Activated CD8-positive, alpha-beta memory T cell treated with anti-CD3 and anti-CD28 coated beads, Interleukin-2, amount 50 U/mL, for 4 hours (primary cell): Measurements from ENCODE around the gene HTR3B.
"Not testable (repeated sequence)": the region's sequence is repeated elsewhere in the genome, so short reads cannot be mapped to it uniquely, and the experiment has no call there.

ENCODE experiments used
- DNase-seq: peaks from one replicate; pipeline ENCODE4 v3.0.0-alpha.2; 2020

The HTR3B gene, protein sequence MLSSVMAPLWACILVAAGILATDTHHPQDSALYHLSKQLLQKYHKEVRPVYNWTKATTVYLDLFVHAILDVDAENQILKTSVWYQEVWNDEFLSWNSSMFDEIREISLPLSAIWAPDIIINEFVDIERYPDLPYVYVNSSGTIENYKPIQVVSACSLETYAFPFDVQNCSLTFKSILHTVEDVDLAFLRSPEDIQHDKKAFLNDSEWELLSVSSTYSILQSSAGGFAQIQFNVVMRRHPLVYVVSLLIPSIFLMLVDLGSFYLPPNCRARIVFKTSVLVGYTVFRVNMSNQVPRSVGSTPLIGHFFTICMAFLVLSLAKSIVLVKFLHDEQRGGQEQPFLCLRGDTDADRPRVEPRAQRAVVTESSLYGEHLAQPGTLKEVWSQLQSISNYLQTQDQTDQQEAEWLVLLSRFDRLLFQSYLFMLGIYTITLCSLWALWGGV

DNA sequence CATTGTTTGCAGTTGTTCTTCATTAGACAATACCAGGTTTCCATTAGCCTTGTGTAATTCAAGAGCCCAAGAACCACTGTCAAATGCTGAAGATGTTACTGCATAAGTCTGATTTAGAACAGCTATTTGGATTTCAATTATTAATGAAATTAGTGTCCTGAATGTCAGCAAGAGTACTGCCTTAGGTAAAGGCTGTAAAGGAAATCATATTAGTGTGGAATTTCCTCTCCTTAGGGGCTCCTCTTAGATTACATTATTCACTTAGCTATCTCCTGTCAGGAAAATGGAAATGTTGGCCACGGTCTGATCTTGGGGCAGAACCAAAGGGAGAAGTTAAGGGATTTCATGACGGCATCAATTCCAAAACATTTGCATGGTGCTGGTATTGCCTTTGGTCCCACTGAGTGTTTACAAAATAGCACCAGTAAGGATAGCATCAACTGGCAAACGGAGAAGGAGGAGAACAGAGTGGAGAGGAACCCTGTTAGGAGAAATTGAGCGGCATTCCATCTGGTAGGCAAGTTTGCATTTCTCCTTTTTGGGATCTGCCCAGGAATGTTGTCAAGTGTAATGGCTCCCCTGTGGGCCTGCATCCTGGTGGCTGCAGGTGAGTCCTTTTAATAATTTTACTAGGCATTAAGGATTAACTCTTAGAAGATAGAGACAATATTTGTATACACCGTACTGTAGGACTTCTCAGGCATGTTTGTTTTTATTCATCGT, at the start of gene HTR3B:
Gene HTR3B, plus strand, starts transcription at position 418 of the 723 bp plus-strand sequence. Its CDS starts 138 bp downstream, at position 556.
- DNase-seq: no peak

DNA sequence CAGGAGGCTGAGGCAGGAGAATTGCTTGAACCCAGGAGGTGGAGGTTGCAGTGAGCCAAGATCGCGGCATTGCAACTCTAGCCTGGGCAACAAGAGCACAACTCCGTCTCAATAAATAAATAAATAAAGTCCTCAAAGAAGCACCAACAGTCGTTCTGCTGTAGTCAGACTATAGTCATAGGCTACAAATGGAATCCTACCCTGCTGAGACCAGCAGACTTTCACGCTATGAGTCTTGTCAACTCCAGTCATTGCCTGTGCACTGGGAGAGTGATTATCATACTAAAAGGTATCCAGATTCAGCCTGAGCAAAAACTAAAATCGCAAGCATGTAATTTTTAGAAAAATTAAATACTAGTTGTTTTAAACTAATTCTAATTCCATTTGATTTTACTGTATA, 48.8 kb upstream of the HTR3B start:
- no peak for DNase-seq

DNA sequence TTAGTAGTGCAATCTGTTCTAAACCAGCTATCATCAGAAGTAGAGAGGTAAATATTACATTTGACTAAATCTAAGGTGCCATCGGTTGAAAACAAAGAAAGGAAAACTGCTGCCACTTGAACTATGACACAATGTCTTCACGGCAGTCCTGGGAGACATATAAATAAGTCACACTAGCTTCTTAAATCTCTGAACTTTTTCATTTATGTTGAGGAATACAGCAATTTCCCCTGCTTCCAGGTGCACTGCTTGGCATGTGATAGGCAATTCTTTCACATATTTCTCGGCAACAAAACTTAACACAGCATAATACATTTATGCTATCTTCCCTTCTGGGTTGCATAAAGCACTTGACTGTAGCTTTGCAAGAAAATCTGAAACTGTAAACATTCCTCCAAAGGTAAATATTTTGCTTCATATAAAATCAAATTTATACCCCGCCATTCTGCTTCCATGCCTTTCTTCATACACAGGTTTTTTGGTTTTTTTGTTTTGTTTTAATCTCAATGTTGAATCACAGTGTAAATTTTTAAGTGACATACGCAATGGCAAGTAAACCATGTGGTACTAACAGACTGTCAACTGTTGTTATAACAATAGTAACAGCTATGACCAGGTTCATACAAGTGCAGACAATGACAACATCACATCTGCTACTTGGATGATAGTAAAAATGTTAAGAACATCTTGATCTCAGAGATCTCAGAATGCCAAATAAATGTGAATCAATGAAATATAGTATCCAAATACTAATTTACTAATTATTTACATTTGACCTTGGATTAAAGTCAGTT, 47.4 kb upstream of the HTR3B start:
- no peak for DNase-seq

DNA sequence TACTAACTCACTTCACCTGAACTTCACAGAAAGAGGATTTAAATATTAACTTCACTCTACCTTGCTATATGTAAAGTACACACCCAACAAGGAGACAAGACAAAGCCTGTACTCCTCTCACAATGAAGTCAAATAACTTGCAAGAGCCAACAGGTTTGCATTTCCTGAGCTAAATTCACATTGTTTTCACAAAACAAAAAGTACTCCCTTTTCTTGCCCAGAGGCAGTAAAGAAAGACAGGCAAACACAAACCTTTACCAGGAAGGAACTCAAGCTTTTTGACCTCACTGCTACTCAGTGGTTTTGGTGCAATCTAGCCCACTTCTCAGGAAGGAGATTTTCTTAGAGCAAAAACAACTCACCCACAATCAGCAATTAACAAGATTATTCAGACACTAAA, 44.9 kb upstream of the HTR3B start:
- no peak for DNase-seq

DNA sequence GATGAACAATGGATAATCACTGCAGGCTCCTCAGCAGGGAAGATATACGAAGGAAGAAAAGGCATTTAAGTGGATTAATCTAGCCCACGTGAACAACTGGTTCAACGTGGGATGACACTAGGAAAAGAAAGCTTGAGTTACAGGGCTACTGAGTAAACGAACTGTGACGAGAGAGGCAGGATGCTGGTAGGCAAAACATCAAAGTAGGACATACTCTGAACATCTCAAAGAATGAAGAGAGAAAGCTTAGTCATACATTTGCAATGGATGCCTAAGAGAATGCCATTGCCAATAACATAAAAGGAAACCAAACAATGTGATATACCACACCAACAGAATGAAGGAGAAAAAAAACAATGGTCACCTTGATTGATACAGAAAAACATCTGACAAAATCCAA, 42.2 kb upstream of the HTR3B start:
- DNase-seq: no peak

DNA sequence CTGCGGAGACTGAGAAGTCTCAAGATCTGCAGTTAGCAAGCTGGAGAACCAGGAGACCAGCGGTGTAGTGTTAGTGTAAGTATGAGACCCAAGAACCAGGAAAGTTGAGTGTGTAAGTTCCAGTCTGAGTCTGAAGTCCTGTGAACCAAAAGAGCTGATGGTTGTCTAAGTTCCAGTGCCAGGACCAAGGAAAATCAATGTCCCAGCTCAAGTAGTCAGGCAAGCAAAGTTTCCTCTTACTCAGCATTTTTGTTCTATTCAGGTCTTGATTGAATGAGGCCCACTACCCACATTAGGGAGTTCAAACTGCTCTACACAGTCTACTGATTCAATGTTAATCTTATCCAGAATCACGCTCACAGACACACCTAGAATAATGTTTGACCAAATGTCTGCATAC, 40.2 kb upstream of the HTR3B start:
- no peak for DNase-seq

DNA sequence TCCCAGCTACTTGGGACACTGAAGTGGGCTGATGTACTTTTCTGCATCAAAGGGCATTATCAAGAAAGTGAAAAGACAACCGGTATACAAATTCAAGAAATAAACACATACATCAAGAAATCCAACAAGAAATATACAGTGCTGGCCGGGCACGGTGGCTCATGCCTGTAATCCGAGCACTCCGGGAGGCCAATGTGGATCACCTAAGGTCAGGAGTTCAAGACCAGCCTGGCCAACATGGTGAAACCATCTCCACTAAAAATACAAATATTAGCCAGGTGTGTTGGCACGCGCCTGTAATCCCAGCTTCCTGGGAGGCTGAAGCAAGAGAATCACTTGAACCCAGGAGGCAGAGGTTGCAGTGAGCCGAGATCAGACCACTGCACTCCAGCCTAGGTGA, 38.7 kb upstream of the HTR3B start:
- no peak for DNase-seq

DNA sequence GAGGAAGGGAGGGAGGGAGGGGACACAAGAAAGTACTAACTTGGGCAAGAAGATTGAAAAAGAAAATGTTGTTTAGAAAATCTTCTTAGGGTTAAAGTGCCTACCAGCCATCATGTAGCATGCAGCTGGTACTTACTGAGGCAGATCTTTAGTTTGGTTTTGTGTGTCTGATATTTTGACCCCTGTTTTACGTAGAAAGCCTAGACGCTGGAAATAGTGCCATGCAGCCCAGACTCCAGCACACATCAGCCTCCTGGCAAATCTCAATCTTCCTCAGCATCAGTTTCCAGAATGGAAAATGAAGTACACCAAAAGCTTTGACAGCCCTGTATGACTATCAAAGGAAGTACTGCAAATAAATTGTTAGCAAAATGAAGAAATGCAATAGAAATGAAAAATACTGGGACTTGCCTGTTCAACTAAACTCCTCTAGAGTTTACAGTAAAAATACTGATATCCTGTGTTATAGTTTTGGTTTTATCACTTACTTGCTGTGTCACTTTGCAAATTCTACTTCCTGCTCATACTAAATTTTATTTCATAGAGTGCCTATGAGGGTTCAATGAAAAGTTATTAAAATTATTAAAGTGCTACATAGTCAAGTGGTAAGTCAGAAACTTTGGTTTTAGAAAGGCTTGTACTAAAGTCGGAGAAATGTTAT, 36.6 kb upstream of the HTR3B start:
- DNase-seq: no peak

DNA sequence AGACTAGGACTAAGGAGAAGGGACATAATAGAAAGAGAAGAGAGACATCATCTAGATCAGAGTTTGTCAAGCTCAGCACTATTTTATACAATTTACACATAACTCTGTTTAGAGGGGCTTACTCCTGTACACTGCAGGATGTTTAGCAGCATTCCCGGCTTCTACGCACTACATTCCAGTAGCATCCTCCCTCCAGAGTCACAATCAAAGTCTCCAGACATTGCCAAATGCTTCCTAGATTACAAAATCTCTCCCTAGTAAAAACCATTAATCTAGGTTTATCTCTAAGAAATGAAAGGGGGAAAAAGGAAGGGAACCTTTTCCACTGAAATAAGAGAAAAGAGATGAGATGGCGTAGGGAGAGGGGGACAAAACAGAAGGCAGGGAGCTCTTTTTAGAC, 33.3 kb upstream of the HTR3B start:
- DNase-seq: no peak

DNA sequence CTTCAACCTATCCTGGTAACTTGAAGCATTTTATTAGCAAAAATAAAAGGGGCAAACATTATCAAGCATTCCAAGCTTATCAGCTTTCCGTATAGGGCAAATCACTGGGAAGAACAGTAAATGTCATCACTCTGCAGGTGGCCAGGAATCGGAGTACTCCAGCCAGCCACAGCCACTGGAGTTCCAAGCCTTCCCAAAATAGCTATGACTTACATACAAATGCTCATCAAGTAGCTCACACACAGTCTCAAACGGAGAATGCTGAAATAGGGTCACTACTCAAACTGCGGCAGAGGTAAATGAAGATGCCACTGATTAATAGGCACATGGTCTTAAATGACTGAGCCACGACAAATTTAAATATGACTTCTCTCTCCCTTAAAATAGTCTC, 31.4 kb upstream of the HTR3B start:
- no peak for DNase-seq

DNA sequence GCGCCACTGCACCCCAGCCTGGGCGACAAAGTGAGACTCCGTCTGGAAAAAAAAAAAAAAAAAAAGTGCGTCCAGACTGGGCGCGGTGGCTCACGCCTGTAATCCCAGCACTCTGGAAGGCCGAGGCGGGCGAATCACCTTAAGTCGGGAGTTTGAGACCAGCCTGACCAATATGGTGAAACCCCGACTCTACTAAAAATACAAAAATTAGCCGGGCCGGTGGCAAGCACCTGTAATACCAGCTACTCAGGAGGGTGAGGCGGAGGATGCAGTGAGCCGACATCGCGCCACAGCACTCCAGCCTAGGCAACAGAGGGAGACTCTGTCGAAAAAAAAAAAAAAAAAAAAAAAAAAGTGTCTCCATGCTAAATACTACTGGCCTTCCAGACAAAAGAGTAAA, 30.5 kb upstream of the HTR3B start:
- DNase-seq: no peak

DNA sequence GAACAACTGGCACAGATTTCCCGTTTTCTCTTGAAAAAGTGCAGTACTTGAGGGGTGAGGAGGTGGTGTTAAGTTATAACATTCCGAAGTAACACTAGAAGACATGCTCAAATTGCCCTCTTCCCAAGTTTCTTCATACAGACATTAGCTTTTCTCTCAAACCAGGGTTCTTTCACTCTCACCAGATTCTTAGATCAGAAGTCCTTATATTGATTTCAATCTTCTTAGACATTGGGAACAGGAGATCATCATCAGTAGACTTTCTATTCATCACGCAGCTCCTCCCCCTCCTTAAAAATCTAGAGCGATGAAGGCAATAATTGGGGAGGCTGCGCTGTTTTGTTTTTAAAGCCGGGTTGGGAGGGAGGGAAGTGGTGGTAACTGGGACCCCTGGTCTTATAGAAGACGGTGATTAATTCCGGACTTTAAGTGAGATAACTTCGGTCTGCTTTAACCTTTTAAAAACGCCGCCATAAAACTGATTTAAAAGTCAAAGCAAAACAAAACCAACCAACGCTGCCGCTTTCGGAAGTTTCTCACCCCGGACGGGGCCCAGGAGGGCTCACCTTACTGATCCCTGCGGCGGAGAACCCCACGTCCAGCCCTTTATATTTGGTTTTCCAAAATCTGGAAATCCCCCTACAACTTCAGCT, 29.9 kb upstream of the HTR3B start:
- no peak for DNase-seq

DNA sequence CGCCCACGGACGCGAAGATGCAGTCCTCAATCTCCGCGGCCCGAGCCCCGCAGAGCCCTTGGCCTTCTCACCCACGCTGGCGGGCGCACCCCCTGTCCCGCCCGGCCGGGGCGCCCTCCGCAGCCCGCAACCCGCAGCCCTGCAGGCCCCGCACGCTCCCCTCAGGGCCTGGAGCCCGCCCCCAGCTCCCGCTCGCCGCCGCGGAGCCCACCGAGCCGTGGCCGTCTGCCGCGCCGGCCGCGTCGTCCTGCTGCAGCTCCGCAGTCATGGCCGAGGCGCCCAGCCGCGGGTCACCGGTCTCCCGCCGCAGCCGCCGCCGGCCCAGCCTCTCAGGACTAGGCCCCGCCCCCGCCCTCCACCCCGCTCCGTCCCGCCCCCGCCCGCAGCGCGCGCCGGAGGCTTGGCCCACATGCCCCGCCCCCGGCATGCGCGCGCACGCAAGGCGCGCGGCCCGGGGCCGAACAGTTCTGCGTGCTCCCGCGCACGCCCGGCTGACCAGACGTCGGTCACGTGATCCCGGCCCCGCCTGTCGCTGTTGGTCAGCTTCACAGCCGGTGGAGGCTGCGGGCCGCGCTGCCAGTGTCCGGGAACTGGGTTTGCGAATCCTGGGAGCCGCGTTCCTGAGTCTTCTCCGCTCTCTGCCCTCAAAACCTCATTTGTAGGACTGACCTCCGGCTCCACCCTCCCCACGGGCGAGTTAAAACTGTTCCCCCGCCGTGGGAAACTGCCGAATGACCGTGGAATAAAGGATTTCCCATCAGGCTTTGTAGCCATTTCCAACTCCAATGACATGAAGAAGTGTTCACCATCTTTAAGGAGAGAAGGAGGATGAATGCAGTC, 29.1 kb upstream of the HTR3B start, which contains the start of gene USP28:
Gene USP28, minus strand, starts transcription at position 339 of the 840 bp plus-strand sequence. Its CDS starts 71 bp downstream, at position 268.
- peak; percentile 76 for DNase-seq

DNA sequence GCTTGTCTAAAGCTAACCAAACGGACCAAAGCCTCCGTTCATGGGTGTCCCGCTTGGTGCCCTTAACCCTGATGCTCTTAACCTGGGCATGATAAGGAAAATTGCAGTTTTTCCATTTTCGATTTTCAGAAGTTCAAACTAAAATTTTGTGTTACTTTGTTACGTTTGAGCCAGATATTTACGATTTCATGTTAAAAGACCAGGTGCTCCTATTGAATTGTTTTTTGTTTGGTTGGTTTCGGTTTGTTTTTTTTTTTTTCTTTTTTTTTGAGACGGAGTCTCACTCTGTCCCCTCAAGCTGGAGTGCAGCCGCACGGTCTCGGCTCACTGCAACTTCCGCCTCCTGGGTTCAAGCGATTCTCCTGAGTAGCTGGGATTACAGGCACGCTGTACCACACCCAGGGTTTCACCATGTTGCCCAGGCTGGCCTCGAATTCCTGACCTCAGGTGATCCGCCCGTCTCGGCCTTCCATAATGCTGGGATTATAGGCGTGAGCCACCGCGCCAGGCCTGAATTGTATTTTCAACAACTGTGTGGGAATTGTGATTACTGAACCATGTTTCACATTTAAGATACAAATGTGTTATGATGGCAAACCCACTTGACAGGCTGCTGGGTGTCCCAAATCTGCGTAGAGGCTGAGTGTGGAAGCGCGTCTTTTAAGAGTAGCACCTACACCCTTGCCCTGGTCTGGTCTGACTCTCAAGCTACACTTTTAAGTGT, 28.4 kb upstream of the HTR3B start:
- no peak for DNase-seq

DNA sequence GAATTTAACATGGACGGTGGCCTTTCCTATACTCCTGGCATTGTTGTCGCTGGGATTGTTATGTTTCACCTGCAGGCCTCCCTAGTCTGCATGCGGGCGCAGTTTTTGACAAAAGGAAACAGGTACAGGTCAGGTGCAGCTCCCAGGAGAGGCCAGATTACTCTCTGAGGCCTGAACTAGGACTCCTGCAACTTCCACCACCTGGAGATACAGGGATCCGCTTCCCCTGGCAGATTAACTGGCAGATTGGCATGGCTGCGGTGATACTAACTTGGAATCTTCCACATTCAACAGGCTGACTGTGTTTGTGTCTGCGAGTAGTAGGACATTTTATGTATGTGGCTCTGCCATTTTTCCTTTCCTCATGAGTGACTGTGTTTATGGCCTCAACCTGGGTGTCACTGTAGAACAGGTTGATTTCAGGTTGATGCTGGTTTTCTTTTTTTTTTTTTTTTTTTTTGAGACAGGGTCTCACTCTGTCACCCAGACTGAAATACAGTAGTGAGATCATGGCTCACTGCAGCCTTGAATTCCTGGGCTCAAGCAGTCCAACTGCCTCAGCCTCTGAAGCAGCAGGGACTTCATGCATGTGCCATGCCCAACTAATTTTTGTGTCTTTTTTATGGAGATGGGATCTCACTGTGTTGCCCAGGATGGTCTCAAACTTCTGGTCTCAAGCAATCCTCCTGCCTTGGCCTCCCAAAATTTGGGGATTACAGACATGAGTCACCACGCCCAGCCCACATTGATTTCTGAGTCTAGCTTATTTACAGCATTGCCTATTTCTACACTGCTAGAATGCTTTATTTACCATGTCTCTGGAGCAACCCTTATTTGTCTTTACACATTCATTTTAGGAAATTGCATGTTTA, 27.6 kb upstream of the HTR3B start:
- no peak for DNase-seq

DNA sequence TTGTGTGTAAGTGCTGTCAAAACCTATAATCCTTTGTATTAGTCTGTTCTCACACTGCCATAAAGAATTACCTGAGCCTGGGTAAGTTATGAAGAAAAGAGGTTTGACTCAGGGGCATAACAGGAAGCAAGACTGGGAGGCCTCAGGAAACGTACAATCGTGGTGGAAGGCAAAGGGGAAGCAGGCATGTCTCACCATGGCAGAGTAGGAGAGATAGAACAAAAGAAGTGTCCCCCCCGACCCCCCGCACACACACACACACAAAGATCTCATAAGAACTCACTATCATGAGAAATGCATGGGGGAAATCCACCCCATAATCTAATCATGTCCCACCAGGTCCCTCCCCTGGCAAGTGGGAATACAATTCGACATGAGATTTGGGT, 26.9 kb upstream of the HTR3B start:
- DNase-seq: no peak

DNA sequence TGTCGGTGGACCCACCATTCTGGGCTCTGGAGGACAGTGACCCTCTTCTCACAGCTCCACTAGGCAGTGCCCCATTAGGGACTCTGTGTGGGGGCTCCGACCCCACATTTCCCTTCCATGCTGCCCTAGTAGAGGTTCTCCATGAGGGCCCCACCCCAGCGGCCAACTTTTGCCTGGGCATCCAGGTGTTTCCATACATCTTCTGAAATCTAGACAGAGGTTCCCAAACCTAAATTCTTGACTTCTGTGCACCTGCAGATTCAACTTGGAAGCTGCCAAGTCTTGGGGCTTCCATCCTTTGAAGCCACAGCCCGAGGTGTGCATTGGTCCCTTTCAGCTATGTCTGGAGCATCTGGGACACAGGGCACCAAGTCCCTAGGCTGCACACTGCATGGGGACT, 25.1 kb upstream of the HTR3B start:
- DNase-seq: not testable (repeated sequence)

DNA sequence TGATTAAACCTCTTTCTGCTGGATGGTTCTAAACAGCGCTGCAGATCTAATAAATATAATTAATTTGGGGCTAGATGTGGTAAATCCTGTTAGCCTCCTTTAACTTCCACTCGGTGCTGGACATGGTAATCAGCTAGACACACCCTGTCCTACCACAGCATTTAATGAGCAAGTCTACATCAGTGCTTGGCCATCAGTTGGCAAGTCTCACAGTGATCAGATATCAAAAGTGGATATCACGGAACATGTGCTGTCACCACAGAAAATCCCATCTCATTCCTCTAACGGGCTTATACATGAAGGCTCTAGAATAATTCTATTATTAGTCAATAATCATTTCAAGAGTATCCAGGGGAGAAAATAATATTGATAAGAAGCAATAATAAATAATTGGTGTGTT, 23.6 kb upstream of the HTR3B start:
- no peak for DNase-seq

DNA sequence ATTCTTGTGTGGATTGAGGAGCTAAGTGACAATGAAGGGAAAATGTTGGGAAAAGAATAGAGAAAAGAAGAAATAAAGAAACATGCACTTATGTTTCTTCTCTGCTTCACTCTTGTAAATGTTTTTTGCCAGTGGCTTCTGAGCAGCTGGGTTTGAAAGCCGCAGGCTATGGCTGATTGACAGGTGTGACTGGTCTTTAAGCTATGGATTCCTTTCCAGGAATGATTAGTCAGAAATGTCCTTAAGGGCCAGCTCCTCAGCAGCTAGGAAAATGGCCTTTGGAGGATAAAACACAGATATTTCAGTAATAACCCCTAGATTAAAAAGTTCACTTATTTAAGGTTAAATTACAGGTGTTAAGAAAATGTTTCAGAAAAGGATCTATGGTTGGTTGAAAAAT, 22.7 kb upstream of the HTR3B start:
- no peak for DNase-seq

DNA sequence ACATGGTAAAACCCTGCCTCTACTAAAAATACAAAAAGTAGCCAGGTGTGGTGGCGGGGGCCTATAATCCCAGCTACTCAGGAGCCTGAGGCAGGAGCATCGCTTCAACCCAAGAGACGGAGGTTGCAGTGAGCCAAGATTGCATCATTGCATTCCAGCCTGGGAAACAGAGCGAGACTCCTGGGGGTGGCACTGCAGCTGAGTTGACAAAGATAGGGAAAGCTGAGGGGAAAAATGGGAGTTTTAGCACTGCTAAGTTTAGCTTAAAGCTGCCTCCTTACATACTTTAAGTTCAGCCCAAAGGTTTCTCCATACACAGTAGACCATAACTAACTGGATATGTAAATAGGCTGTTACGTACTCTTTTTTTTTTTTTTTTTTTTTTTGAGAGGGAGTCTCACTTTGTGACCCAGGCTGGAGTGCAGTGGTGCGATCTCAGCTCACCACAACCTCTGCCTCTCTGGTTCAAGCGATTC, 20.2 kb upstream of the HTR3B start:
- no peak for DNase-seq
